H1 (cell line): ENCODE measurements around the gene ZNF700. TPM values are rescaled to one million over a fixed set of nuclear protein-coding genes. Genes with fewer than 3 reads are reported as not detected.

Source experiments
- CBX8 ChIP-seq: fragments of 300-800, 300-1000 bp; sonication (generic); IDR thresholded peaks from 2 replicates; pipeline ENCODE4 v1.7.1; 2016; ENCODE audit warnings: low read depth, low read length, borderline replicate concordance
- GTF2F1 ChIP-seq: IDR thresholded peaks from 2 replicates; pipeline ENCODE4 v1.6.1; 2012; ENCODE audit warnings: low read depth, low read length, improper control_type of control experiment, borderline replicate concordance
- RNF2 ChIP-seq: fragments of 200-900, 300-1000 bp; sonication (generic); IDR thresholded peaks from 2 replicates; pipeline ENCODE4 v1.7.1; 2016; ENCODE audit warnings: borderline replicate concordance, low read depth, mild to moderate bottlenecking, antibody characterized with exemption, low read length; ENCODE audit not compliant: poor library complexity, severe bottlenecking; ENCODE audit errors: missing control alignments
- SIX5 ChIP-seq: IDR thresholded peaks from 2 replicates; pipeline ENCODE4 v1.6.1; 2011; ENCODE audit warnings: mild to moderate bottlenecking, low read depth, low read length
- polyA plus RNA-seq, 7 experiments: library from polyadenylated mRNA; depleted of rRNA in 3 of 7; stranded (reverse) in 5 of 7; unstranded in 2 of 7; fragments of >200 nt in 5 of 7; fragments of 200-250 nt in 2 of 7; gene quantifications; 1 replicate in 5 of 7; 2 replicates in 1 of 7; 4 replicates in 1 of 7; pipeline versions ENCODE4 v1.2.1 to v1.2.3, GENCODE V29; 2011 to 2013; ENCODE audit warnings: missing spikeins in 2 of 7, mixed read lengths in 2 of 7
- total RNA-seq: library from RNA; stranded (reverse); fragmentation: NEBNext Ultra II Directional; extraction: Animal tissue kit (Norgen Biotek cat#: 25700); gene quantifications from 2 replicates; pipeline ENCODE4 v1.2.1, GENCODE V29; 2021
- TF ChIP-seq, protein P1 (sequence below), 3 experiments: IDR thresholded peaks; 1 replicate in 2 of 3; 2 replicates in 1 of 3; pipeline versions ENCODE4 v1.5.1 to v1.6.1; 2011; ENCODE audit warnings: low read length in 3 of 3, mild to moderate bottlenecking in 3 of 3, inconsistent platforms in 2 of 3, low read depth in 1 of 3, moderate library complexity in 1 of 3; ENCODE audit not compliant: insufficient read depth in 1 of 3; ENCODE audit errors: control extremely low read depth in 1 of 3

Gene ZNF700
- total and polyA plus RNA-seq, 2 of the 8 experiments (the other 6 are each of a cell fraction or from before 2014, with no cell fraction given) = 3.0 to 10.5 TPM

DNA sequence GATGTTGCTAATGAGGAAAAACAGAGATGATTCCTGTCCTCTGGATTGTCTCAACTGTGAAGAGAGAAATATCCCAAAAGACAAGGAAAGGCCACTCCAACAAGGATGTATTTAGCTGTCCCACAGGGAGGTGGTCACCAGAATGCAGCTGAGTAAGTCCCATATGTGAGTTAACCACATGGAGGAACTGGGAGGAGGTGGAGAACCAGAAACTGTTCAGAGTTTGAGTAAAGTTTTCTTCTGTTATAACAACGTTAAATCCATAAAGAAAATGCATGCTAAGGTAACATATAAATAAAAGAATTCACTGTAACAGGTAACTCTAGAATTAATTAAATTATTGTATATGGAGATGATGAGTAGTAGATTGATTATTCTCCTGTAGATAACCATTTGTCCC, 45.3 kb downstream of the ZNF700 start (continued):
- TF ChIP-seq, protein P1, sequence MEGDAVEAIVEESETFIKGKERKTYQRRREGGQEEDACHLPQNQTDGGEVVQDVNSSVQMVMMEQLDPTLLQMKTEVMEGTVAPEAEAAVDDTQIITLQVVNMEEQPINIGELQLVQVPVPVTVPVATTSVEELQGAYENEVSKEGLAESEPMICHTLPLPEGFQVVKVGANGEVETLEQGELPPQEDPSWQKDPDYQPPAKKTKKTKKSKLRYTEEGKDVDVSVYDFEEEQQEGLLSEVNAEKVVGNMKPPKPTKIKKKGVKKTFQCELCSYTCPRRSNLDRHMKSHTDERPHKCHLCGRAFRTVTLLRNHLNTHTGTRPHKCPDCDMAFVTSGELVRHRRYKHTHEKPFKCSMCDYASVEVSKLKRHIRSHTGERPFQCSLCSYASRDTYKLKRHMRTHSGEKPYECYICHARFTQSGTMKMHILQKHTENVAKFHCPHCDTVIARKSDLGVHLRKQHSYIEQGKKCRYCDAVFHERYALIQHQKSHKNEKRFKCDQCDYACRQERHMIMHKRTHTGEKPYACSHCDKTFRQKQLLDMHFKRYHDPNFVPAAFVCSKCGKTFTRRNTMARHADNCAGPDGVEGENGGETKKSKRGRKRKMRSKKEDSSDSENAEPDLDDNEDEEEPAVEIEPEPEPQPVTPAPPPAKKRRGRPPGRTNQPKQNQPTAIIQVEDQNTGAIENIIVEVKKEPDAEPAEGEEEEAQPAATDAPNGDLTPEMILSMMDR (IDR thresholded peaks at IDR 0.05; ENCODE audit: control extremely low read depth in 1 of 3, insufficient read depth in 1 of 3, low read depth in 1 of 3, low read length in 3 of 3) = no peak
- TF ChIP-seq GTF2F1 = no peak
- no peak for TF ChIP-seq RNF2
- no peak for TF ChIP-seq CBX8
- no peak for TF ChIP-seq SIX5
